A673 (cell line): ENCODE data around the gene NLRP5.
"Not testable (repeated sequence)": the region's sequence is repeated elsewhere in the genome, so short reads cannot be mapped to it uniquely, and the experiment has no call there.

Experiments
- CTCF ChIP-seq: fragments of 300-800, 200-600 bp; sonication (generic); conservative IDR thresholded peaks from 2 replicates; pipeline ENCODE4 v1.5.1; 2017; ENCODE audit warnings: low read depth, mild to moderate bottlenecking, antibody characterized with exemption, low read length, moderate library complexity, mixed read lengths
- EZH2 ChIP-seq: fragments of 200-600 bp; sonication (generic); IDR thresholded peaks from 2 replicates; pipeline ENCODE4 v1.6.1; 2017; ENCODE audit warnings: borderline replicate concordance, low read depth, mild to moderate bottlenecking, mixed read lengths, antibody characterized with exemption, low read length; ENCODE audit not compliant: poor library complexity, severe bottlenecking

- not testable (repeated sequence) for TF ChIP-seq CTCF, EZH2
Measured at GRCh38 chr19:56019325-56019724, 32.8 kb downstream of the NLRP5 start.
